ENCODE results near the gene TFIP11.

Gene TFIP11

DNA sequence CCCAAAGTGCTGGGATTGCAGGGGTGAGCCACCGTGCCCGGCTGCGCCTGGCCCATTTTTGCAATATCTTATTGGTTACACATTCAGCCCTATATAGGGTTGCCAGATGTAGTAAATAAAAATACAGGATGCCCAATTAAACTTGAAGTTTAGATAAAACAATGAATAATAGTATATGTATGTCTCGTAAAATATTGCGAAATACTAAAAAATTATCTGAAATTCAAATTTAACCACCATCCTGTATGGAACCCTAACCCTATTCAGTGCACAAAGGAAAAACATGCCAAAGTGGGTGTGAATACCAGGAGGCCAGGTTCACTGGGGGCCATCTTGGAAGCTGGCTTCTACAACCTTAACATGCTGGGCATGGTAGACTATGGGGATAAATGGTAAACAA is 5.2 kb upstream of the TFIP11 start:
- in situ Hi-C loops (cut with HindIII; ENCODE audit: low pct_ligation_motif_present, low pct_unique_long_range_greater_than_20kb, low sequenced_read_pairs): no loop called here
- no peak for DNase-seq

DNA sequence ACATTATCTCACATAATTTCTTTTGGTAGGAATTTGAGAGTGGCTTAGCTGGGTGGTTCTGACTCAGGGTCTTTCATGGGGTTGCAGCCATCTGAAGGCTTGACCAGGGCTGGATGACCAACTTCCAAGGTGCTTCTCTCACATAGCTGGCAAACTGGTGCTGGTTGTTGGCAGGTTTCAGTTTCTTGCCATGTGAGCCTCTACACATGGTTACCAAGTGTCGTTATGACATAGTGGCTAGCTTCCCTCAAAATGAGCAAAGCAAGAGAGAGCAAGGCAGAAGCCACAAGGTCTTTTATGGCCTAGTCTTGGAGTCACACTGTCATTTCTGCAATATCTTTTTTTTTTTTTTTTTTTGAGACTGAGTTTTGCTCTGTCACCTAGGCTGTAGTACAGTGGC is 4.2 kb upstream of the TFIP11 start:
- no peak for DNase-seq

DNA sequence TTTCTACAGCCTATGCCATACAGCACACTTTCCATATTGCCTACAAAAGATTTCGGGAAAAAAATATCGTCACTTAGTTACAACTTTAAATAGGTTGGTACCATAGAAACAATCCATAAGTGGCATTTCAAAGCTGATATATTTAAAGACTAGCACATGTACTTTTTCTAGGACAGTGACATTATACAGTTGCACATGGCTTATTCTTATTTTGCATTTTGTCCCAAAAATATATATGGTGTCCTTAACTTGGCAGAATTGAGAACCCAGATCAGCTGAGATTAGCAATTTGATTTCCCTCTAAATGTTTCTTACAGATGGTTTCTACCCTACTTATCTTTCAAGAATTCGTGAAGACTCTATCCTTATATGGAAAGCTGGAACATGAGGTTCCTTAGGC is 3.7 kb upstream of the TFIP11 start:
- no peak for DNase-seq
- in situ Hi-C loops (cut with HindIII; ENCODE audit: low pct_ligation_motif_present, low pct_unique_long_range_greater_than_20kb, low sequenced_read_pairs): no loop called here

More for the DNA sequence above, 4.2 kb upstream of the TFIP11 start:
- in situ Hi-C loops (cut with HindIII; ENCODE audit: low pct_ligation_motif_present, low pct_unique_long_range_greater_than_20kb, low sequenced_read_pairs): no loop called here

DNA sequence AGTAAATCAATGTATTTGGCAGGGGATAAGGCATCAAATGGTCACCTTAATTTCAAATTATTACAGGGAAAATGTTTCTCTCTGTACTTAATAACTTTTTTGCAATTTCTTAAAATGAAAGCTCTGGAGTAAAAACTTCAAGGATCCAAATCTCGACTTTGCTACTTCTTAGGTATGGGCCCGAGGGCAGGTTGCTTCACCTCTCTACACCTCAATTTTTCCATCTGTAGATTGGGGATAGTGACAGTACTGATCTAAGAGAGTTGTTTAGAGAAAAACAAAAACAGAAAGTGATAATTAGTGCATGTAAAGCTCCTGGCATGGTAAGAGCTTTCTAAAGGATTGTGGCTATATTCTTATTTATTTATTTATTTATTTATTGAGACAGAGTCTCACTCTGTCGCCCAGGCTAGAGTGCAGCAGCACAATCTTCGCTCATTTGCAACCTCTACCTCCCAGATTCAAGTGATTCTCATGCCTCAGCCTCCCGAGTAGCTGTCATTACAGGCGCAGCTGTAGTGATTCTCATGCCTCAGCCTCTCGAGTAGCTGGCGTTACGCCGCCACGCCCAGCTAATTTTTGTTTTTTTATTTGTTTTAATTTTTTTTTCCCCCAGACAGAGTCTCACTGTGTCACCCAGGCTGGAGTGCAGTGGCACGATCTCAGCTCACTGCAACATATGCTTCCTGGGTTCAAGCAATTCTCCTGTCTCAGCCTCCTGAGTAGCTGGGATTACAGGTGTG is 2.3 kb upstream of the TFIP11 start:
- no peak for DNase-seq
- in situ Hi-C loops (cut with HindIII; ENCODE audit: low pct_ligation_motif_present, low pct_unique_long_range_greater_than_20kb, low sequenced_read_pairs): no loop called here

DNA sequence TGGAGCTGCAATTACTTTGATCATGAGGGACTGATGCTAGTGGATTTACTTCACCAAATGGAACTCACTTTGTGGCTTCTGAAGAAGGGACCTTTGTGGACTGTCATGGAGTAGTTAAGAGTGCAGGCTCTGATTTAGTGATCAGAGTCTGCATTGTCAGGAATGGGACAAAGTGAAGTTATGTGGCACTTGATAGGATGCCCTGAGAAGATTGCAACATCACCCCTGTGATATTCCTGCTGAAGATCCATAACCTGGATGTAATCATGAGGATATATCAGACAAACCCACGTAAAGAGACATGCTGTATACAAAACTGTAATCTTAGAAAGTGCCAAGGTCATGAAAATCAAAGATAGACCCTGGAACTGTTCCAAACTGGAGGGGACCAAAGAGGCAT is 1.6 kb upstream of the TFIP11 start:
- in situ Hi-C loops (cut with HindIII; ENCODE audit: low pct_ligation_motif_present, low pct_unique_long_range_greater_than_20kb, low sequenced_read_pairs): no loop called here
- DNase-seq: no peak

DNA sequence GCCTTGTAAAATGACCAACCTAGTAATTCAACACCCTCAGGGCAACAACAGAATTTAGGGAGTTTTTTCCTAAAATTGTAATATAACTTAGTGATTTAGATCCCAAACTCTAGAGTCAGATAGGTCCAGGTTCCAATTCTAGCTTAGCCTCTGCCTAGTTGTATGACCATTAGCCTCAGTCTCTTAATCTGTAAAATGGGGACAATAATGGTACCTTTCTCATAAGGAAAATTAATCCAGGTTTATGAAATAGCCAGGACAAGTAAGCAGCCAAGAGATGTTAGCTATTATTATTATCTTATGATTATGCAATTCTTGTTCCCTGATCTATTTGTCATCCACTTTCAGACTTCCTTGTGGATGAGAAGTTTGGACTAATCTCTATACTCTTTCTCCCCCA is 4.1 kb downstream of the TFIP11 start:
- DNase-seq: no peak
- in situ Hi-C loops (cut with HindIII; ENCODE audit: low pct_ligation_motif_present, low pct_unique_long_range_greater_than_20kb, low sequenced_read_pairs): no loop called here

DNA sequence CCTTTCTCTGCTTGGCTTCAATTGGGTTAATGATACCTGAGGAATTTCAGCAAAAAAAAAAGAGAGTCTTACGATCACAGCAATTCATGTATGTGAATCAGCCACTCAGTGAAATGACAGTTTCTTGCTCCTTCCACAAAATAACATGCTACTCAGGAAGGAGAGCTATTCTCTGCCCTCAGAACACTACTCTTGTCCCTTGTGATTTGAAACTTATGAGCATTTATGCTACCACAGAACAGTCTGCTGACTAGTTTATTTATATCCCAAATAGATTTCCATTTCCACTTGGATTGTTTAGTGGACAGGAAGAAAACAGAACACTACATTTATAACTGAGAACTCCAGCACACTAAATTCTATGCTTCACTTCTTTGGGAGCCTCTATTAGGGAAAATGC is 8.5 kb downstream of the TFIP11 start:
- DNase-seq: no peak
- in situ Hi-C loops (cut with HindIII; ENCODE audit: low pct_ligation_motif_present, low pct_unique_long_range_greater_than_20kb, low sequenced_read_pairs): no loop called here

DNA sequence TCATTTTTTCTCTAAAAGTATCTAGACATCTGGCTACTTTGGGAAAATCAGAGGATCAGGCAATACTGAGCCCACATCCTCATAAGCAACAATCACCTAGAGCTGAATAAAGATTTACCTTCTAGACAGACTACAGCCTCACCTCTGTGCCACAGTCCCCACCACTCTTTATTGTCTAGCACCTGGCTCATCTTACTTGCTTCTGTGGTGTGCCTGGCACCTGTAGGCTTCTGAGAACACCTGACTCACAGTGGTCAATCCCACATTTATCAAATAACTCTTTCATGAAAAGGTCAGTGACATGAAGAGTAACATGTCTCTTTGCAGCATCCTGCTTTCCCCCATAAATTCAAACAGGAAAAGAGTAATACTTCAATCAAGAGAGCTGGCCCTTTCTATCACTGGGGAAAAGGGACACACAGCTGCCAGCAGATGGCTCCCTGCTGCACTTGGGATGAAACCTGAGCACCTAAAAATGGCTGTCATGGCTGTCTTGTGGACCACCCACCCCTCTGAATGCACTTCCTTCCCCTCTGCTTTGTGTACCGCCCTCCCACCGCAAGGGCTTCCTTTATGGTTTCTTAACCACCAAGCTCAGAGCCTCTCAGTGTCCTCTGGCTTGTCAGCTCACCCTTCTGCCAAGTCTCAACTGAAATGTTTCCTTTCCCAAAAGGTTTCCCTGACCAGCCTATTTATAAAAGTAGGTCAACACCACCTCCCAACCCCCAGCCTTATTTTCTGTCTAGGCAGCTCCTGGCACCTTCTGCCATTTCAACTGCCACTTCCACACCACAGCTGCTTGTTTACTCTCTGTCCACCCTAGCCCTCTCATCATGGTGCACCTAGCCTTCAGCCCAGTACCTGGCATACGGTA is 9.3 kb downstream of the TFIP11 start:
- in situ Hi-C loops (cut with HindIII; ENCODE audit: low pct_ligation_motif_present, low pct_unique_long_range_greater_than_20kb, low sequenced_read_pairs): no loop called here
- DNase-seq: peak; percentile 43

DNA sequence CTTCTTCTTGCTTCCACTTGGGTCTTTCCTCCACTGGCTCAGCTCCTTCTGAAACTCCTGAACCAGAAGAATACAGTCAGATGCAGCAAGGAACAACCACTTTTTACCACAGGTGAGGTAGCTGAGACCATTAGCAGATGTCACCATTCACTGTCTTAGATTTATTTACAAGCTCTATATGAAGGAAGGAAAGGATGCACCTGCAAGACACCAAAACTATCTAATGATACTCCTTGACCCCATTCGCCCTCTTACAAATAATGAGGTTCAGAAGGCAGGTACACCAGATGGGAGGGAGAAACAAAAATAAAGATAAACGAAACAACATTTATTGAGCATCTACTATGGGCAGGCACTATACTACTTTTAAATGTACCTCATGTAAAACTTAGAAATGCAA is 10.3 kb downstream of the TFIP11 start:
- in situ Hi-C loops (cut with HindIII; ENCODE audit: low pct_ligation_motif_present, low pct_unique_long_range_greater_than_20kb, low sequenced_read_pairs): no loop called here
- no peak for DNase-seq

DNA sequence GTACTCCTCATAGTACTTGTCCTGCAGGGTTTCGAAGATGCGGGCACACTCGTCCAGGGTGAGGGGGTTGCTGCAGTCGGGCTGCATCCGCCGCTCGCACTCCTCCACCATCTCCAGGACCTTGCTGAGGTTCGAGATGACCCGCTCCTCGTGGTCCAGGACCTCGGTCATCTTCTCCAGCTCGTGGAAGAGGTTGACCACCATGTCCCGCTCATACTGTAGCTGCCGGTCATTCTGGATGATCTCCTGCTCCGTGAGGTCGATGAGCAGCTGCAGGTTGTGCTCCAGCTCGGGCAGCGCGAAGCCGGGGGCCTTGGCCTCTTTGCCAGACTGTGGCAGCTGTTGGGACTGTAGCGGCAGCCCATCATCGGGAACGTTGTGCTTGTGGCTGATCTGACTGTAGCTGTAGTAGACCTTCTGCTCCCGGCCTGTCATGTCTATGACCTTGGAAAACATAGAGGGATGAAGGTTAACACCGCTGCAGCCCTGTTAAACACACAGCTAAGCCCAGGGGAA is 13.0 kb downstream of the TFIP11 start:
- DNase-seq: no peak
- in situ Hi-C loops (cut with HindIII; ENCODE audit: low pct_ligation_motif_present, low pct_unique_long_range_greater_than_20kb, low sequenced_read_pairs): no loop called here

DNA sequence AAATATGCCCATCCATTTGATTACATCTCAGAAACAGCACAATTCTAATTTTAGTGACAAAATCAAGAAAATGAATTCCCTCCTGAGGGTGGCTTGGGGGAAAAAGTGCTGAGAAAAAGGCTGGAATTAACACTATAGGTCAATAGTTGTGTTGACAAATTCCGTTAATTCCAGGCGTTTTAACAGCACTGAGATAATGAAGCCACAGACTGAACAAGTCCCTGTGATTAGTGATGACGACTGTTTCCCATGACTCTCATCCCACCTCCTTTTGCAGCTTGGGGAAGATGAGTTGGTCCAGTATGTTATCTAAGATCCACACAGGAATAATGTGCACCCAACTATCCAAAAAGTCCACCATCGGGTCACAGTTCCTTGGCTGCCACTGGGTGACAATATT is 15.8 kb downstream of the TFIP11 start:
- DNase-seq: no peak
- in situ Hi-C loops (cut with HindIII; ENCODE audit: low pct_ligation_motif_present, low pct_unique_long_range_greater_than_20kb, low sequenced_read_pairs): no loop called here

DNA sequence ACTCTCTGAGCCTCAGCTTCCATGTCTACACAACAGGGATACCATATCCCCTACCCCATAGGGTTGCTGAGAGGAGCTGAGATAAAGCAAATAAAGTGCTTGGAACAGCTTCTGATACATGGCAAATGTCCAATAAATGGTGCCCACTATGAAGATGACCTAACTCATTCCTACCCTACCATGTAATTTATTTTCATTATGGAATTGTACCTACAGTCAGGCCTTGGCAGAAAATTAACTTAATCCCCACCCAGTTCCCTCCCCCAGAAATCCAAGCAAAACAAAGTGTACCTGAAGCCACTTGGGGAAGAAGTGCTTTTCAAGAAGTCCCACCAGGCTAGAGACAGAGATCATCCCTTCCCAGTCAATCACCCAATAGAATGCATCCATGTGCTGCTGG is 17.8 kb downstream of the TFIP11 start:
- in situ Hi-C loops (cut with HindIII; ENCODE audit: low pct_ligation_motif_present, low pct_unique_long_range_greater_than_20kb, low sequenced_read_pairs): no loop called here
- no peak for DNase-seq

DNA sequence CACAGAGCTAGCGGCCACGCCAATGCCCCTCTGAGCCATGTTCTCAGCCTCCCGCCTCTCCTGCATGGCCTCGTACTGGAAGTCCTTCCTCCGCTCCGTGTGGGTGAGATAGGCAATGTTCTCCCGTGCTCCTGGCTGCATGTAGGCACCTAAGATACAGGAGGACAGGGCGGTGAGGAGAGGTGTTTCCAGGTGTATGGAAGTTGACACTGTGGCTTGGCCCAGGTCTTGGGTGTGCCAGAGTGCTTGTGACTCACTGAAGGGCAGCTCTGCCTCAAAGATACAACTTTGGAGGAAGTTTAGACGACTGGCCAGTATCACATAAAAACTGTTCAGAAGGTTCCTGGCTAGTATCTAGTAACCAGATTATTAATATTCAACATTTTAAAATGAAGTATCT is 20.1 kb downstream of the TFIP11 start:
- no peak for DNase-seq
- in situ Hi-C loops (cut with HindIII; ENCODE audit: low pct_ligation_motif_present, low pct_unique_long_range_greater_than_20kb, low sequenced_read_pairs): no loop called here

DNA sequence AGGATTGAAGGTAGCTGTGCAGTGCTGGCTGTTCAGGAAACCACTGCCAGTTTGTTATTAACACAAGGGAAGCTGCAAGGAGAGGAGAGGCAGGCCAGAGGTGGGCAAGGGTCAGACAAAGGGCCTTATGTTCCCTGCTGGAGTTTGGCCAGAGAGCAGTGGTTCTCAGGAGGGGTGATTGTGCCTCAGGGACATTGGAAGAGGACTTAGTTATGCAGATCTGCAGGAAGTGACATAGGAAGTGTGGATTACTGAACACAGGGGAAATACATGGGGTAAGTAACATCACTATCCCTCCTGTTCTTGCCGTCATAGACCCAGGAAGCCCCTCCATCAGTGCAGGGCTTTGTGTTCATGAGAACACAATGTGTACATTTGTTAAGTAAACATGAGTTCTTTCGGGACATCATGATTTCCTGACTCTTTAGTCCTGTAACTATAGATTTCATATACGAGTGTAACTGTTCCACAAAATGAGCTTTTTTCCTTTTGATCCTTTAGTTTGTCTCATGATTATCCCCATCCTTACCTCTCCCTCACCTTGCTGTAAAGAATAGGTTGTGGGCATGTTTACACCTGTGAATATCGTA is 22.7 kb downstream of the TFIP11 start:
- in situ Hi-C loops (cut with HindIII; ENCODE audit: low pct_ligation_motif_present, low pct_unique_long_range_greater_than_20kb, low sequenced_read_pairs): no loop called here

DNA sequence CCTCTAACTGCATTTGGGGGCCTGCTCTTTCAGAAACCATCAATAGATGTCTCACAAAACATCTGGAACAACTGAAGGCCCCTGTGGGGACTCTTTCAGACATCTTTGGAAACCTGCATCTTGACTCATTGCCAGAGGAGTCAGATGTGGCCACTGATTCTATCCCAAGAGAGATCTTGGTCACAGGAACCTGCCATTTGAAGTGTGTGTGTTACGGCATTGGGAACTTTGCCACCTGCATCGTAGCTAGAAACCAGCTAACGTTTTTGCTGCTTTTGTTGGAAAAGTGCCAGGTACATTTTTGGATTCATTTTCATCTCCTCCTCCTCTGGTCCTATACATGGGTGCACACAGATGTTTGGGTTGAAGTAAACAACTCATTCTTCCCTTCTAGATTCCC is 24.3 kb downstream of the TFIP11 start:
- no peak for DNase-seq
- in situ Hi-C loops (cut with HindIII; ENCODE audit: low pct_ligation_motif_present, low pct_unique_long_range_greater_than_20kb, low sequenced_read_pairs): no loop called here

More for the DNA sequence above, 22.7 kb downstream of the TFIP11 start:
- no peak for DNase-seq

DNA sequence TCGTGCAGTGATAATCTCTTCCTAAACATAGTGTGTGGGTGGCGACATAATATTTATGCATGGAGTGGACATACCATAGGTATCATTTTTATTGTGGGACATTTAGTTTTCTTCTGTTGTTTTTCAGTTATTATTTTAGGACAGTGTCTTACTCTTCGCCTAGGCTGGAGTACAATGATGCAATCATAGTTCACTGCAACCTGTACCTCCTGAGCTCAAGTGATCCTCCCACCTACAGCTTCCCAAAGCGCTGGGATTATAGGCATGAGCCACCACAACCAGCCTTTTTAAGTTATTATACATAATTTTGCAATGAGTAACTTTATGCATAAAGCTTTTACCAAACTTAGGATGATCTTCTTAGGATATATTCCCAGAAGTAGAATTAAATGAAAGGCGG is 25.9 kb downstream of the TFIP11 start:
- DNase-seq: no peak
- in situ Hi-C loops (cut with HindIII; ENCODE audit: low pct_ligation_motif_present, low pct_unique_long_range_greater_than_20kb, low sequenced_read_pairs): no loop called here

DNA sequence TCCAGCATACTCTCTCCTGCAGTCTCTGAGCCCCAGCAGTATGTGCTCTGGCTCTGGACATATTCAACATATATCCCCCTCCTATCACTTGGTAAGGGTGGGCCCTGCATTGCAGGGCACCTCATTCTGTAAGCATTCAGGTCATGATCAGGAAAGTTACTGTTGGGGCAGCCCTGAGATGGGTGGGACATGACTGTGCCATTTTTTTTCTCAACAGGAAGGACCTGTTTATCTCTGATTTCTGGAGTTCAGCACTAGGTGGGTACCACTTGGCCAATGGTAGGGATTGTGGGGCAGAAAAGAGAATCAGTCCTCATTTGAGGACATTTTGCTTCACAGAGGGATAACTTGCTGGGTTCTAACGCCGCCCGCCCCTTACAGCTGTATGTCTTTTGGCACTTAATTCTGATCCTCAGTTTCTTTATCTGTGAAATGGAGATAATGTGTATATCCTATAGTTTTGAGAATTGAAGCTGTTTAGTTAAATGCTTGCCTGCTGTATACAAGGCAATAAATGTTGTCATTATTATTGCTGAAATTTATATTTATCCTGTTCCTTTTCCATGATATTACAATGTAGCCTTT is 26.4 kb downstream of the TFIP11 start:
- in situ Hi-C loops (cut with HindIII; ENCODE audit: low pct_ligation_motif_present, low pct_unique_long_range_greater_than_20kb, low sequenced_read_pairs): no loop called here
- no peak for DNase-seq

DNA sequence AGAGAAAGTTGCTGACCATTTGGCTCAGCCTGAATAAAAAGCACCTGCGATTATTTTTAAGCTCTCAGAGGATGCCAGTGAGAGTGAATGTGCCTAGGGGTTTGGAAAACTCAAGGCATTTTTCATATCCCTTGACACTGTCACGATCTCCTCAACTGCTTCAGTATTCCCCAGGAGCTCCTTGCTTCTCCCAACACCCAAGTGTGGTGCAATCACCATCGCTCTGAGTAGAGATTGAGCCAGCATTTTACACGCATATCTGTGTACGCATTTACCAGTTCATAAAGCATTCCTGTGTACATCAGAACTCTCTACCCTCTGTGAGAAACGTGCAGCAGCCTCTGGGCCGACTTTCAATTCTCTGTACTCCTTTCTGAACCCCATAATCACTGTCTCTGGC is 27.3 kb downstream of the TFIP11 start:
- no peak for DNase-seq
- in situ Hi-C loops (cut with HindIII; ENCODE audit: low pct_ligation_motif_present, low pct_unique_long_range_greater_than_20kb, low sequenced_read_pairs): no loop called here

DNA sequence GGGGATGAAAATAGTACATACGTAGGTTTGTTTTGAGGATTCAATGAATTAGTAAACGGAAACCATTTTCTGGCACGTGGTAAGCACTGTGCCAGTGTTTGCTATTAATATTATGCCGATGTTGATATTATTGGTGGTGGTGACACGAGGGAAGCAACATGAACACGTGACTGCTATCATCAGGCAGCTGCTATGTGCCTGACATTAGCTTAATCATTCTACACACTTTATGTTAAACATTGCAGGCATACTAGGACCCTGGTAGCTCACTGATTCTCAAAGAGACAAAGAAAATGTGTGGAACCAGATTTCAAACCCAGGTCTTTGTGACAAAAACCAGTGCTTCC is 27.9 kb downstream of the TFIP11 start:
- DNase-seq: no peak
- in situ Hi-C loops (cut with HindIII; ENCODE audit: low pct_ligation_motif_present, low pct_unique_long_range_greater_than_20kb, low sequenced_read_pairs): no loop called here

All from ACHN (cell line).